Stimulated activated naive CD8-positive, alpha-beta T cell treated with anti-CD3 and anti-CD28 coated beads, Interleukin-15, amount 100 ng/mL, for 72 hours (primary cell): Measurements from ENCODE around the gene PDE2A.

Experiments used
- ATAC-seq: fragments of 150-1000 bp; cut with Tn5 transposase; 2 replicates; pipeline ENCODE4 v1.10.0; 2021; ENCODE audit warnings: mild to moderate bottlenecking, moderate library complexity
- DNase-seq, 2 donors: peaks; one replicate each; pipeline ENCODE4 v3.0.0; 2021 to 2022
- H3K27ac Mint-ChIP-seq, 2 donors: one replicate each; pipeline ENCODE4 v1.8.0; 2022; ENCODE audit warnings: mild to moderate bottlenecking in 2 of 2, mixed read lengths in 2 of 2, moderate library complexity in 2 of 2
- H3K27me3 Mint-ChIP-seq: one replicate; pipeline ENCODE4 v1.8.0; 2022; ENCODE audit warnings: mixed read lengths
- H3K4me1 Mint-ChIP-seq: one replicate; pipeline ENCODE4 v1.8.0; 2022; ENCODE audit warnings: mild to moderate bottlenecking, mixed read lengths
- H3K4me3 Mint-ChIP-seq, 2 donors: one replicate each; pipeline ENCODE4 v1.8.0; 2022; ENCODE audit warnings: mild to moderate bottlenecking in 2 of 2, mixed read lengths in 2 of 2, moderate library complexity in 1 of 2
- H3K9me3 Mint-ChIP-seq, 2 donors: one replicate each; pipeline ENCODE4 v1.8.0; 2022; ENCODE audit warnings: mixed read lengths in 2 of 2

PDE2A gene

GRCh38 chr11:72681226-72682153 lies 7.3 kb upstream of the PDE2A start:
- DNase-seq (no peak), ATAC-seq (no peak)
- Mint-ChIP-seq H3K27ac (peak overlapping the region in 1 of 2 donors; percentile 52), H3K27me3 (peaks cover 35% of the 10 kb centered on the region), H3K4me3 (no peak overlapping the region), H3K4me1 (peaks cover 49% of the 10 kb centered on the region), H3K9me3 (no peaks in the 10 kb centered on the region)

- ATAC-seq (no peak), DNase-seq (no peak)
- Mint-ChIP-seq H3K4me3 (no peak overlapping the region), H3K27me3 (peaks cover 43% of the 10 kb centered on the region), H3K27ac (peak overlapping the region; percentile 14 to 52), H3K9me3 (no peaks in the 10 kb centered on the region), H3K4me1 (peaks cover 41% of the 10 kb centered on the region)
These were observed 6.5 kb upstream of the PDE2A start for GRCh38 chr11:72680624-72681158.

- ATAC-seq (no peak), DNase-seq (no peak)
- Mint-ChIP-seq H3K9me3 (no peaks in the 10 kb centered on the region), H3K4me1 (peaks cover 33% of the 10 kb centered on the region), H3K27me3 (peaks cover 52% of the 10 kb centered on the region), H3K27ac (no peak overlapping the region), H3K4me3 (no peak overlapping the region)
These were observed 5.6 kb upstream of the PDE2A start for GRCh38 chr11:72679869-72680268.

GRCh38 chr11:72678524-72678923 lies 4.3 kb upstream of the PDE2A start:
- Mint-ChIP-seq H3K4me3 (no peak overlapping the region), H3K27ac (no peak overlapping the region), H3K4me1 (peaks cover 19% of the 10 kb centered on the region), H3K27me3 (peaks cover 65% of the 10 kb centered on the region), H3K9me3 (no peaks in the 10 kb centered on the region)
- DNase-seq (no peak), ATAC-seq (no peak)

GRCh38 chr11:72676861-72677341 lies 2.7 kb upstream of the PDE2A start:
- ATAC-seq: peak; percentile 71
- Mint-ChIP-seq H3K27ac (peak overlapping the region in 1 of 2 donors; percentile 29), H3K27me3 (peaks cover 81% of the 10 kb centered on the region), H3K9me3 (no peaks in the 10 kb centered on the region), H3K4me3 (no peak overlapping the region), H3K4me1 (peaks cover 24% of the 10 kb centered on the region)
- DNase-seq: peak; percentile 64 to 65

- H3K4me1 Mint-ChIP-seq: peaks cover 21% of the 10 kb centered on the region
- no peak overlapping the region for H3K27ac Mint-ChIP-seq
- no peak overlapping the region for H3K4me3 Mint-ChIP-seq
- ATAC-seq (no peak), DNase-seq (no peak)
- H3K9me3 Mint-ChIP-seq: no peaks in the 10 kb centered on the region
- peaks cover 98% of the 10 kb centered on the region for H3K27me3 Mint-ChIP-seq
These were observed 999 bp upstream of the PDE2A start for GRCh38 chr11:72675221-72675620.

GRCh38 chr11:72673284-72673942 lies 809 bp downstream of the PDE2A start:
- Mint-ChIP-seq H3K27ac (peak overlapping the region in 1 of 2 donors; percentile 12), H3K4me3 (no peak overlapping the region), H3K9me3 (no peaks in the 10 kb centered on the region), H3K4me1 (peaks cover 22% of the 10 kb centered on the region), H3K27me3 (peaks cover 83% of the 10 kb centered on the region)
- no peak for ATAC-seq
- no peak for DNase-seq

GRCh38 chr11:72672597-72673238 lies 1.5 kb downstream of the PDE2A start:
- Mint-ChIP-seq H3K27ac (no peak overlapping the region), H3K4me1 (peaks cover 22% of the 10 kb centered on the region), H3K4me3 (no peak overlapping the region), H3K9me3 (no peaks in the 10 kb centered on the region), H3K27me3 (peaks cover 76% of the 10 kb centered on the region)
- no peak for DNase-seq
- ATAC-seq: no peak

- Mint-ChIP-seq H3K9me3 (peaks cover 8% of the 10 kb centered on the region in 2 donors), H3K27ac (peak overlapping the region in 1 of 2 donors; percentile 1), H3K4me1 (peaks cover 15% of the 10 kb centered on the region), H3K27me3 (peaks cover 74% of the 10 kb centered on the region), H3K4me3 (no peak overlapping the region)
- ATAC-seq (no peak), DNase-seq (no peak)
These were observed 2.8 kb downstream of the PDE2A start for GRCh38 chr11:72671152-72672099.

GRCh38 chr11:72670041-72670440 lies 4.2 kb downstream of the PDE2A start:
- DNase-seq (no peak), ATAC-seq (no peak)
- H3K4me1 Mint-ChIP-seq: peaks cover 15% of the 10 kb centered on the region
- H3K27me3 Mint-ChIP-seq: peaks cover 70% of the 10 kb centered on the region
- H3K27ac Mint-ChIP-seq: no peak overlapping the region
- peaks cover 8% of the 10 kb centered on the region in 2 donors for H3K9me3 Mint-ChIP-seq
- no peak overlapping the region for H3K4me3 Mint-ChIP-seq

GRCh38 chr11:72669527-72669926 lies 4.7 kb downstream of the PDE2A start:
- DNase-seq (no peak), ATAC-seq (no peak)
- Mint-ChIP-seq H3K27ac (no peak overlapping the region), H3K27me3 (peaks cover 70% of the 10 kb centered on the region), H3K4me3 (no peak overlapping the region), H3K4me1 (peaks cover 15% of the 10 kb centered on the region), H3K9me3 (peaks cover 8% of the 10 kb centered on the region in 2 donors)

GRCh38 chr11:72668629-72669347 lies 5.4 kb downstream of the PDE2A start:
- ATAC-seq (peak; percentile 97), DNase-seq (peak; percentile 79 to 86)
- no peak overlapping the region for H3K4me3 Mint-ChIP-seq
- H3K4me1 Mint-ChIP-seq: peaks cover 15% of the 10 kb centered on the region
- H3K9me3 Mint-ChIP-seq: peaks cover 8% of the 10 kb centered on the region in 2 donors
- H3K27me3 Mint-ChIP-seq: peaks cover 70% of the 10 kb centered on the region
- no peak overlapping the region for H3K27ac Mint-ChIP-seq

GRCh38 chr11:72665911-72666472 lies 8.2 kb downstream of the PDE2A start:
- no peak for DNase-seq
- H3K27ac Mint-ChIP-seq: no peak overlapping the region
- no peak overlapping the region for H3K4me3 Mint-ChIP-seq
- H3K4me1 Mint-ChIP-seq: peaks cover 8% of the 10 kb centered on the region
- ATAC-seq: no peak
- H3K27me3 Mint-ChIP-seq: peaks cover 62% of the 10 kb centered on the region
- peaks cover 8% of the 10 kb centered on the region in 2 donors for H3K9me3 Mint-ChIP-seq

- no peaks in the 10 kb centered on the region for H3K4me1 Mint-ChIP-seq
- DNase-seq (no peak), ATAC-seq (no peak)
- peaks cover under 1 to 2% of the 10 kb centered on the region in 2 donors for H3K9me3 Mint-ChIP-seq
- no peak overlapping the region for H3K27ac Mint-ChIP-seq
- no peak overlapping the region for H3K4me3 Mint-ChIP-seq
- peaks cover 54% of the 10 kb centered on the region for H3K27me3 Mint-ChIP-seq
These were observed 12.2 kb downstream of the PDE2A start for GRCh38 chr11:72662036-72662435.
